K562 (cell line): ENCODE results near the gene AP1S3.

ENCODE experiments used
- HDGF ChIP-seq: fragments of 450-650 bp; IDR thresholded peaks from 2 replicates; pipeline ENCODE4 v1.6.1; 2016
- MAFG ChIP-seq: fragments of 450-650 bp; conservative IDR thresholded peaks from 2 replicates; pipeline ENCODE4 v1.6.1; 2016; ENCODE audit warnings: missing genetic modification characterization, missing compliant biosample characterization
- NFRKB ChIP-seq: fragments of 450-650 bp; IDR thresholded peaks from 2 replicates; pipeline ENCODE4 v1.6.1; 2016; ENCODE audit warnings: low read depth
- PHB2 ChIP-seq: fragments of 450-650 bp; IDR thresholded peaks from 2 replicates; pipeline ENCODE4 v1.6.1; 2017; ENCODE audit warnings: low read depth
- PTRF ChIP-seq: fragments of 450-650 bp; IDR thresholded peaks from 2 replicates; pipeline ENCODE4 v1.6.1; 2016; ENCODE audit warnings: mild to moderate bottlenecking, missing genetic modification characterization, missing compliant biosample characterization
- SP1 ChIP-seq: sonication (generic); formaldehyde crosslinking; IDR thresholded peaks from 2 replicates; pipeline ENCODE4 v1.8.1; 2022; ENCODE audit warnings: mild to moderate bottlenecking, missing genetic modification reagents
- TAF1 ChIP-seq: IDR thresholded peaks from 2 replicates; pipeline ENCODE4 v1.6.1; 2011; ENCODE audit warnings: mild to moderate bottlenecking, low read length, moderate library complexity; ENCODE audit not compliant: insufficient read depth, control insufficient read depth, severe bottlenecking; ENCODE audit errors: extremely low read depth
- ZNF23 ChIP-seq: fragments of 250-450 bp; sonication (Bioruptor Pico); IDR thresholded peaks from 2 replicates; pipeline ENCODE4 v1.4.0; 2020; ENCODE audit warnings: mild to moderate bottlenecking
- ZNF253 ChIP-seq: fragments of 250-450 bp; sonication (Bioruptor Pico); conservative IDR thresholded peaks from 2 replicates; pipeline ENCODE4 v1.6.1; 2021; ENCODE audit warnings: mild to moderate bottlenecking

GRCh38 chr2:223735035-223735640 is 102.2 kb downstream of the AP1S3 start:
- no peak for TF ChIP-seq TAF1
- TF ChIP-seq SP1 (CRISPR knock-in tag): no peak
- TF ChIP-seq PHB2: no peak
- no peak for TF ChIP-seq MAFG (tag)
- no peak for TF ChIP-seq ZNF23 (CRISPR knock-in tag)
- no peak for TF ChIP-seq HDGF
- TF ChIP-seq NFRKB: no peak
- no peak for TF ChIP-seq PTRF
- TF ChIP-seq ZNF253 (CRISPR knock-in tag): no peak
